ENCODE measurements around the gene LCN9. TPM values are rescaled to one million over a fixed set of nuclear protein-coding genes. Genes with fewer than 3 reads are reported as not detected.
"Not testable (repeated sequence)": the region's sequence is repeated elsewhere in the genome, so short reads cannot be mapped to it uniquely, and the experiment has no call there.

The LCN9 gene
- not detected for total RNA-seq
- long read RNA-seq: 0 reads

GRCh38 chr9:135662758-135663450, at the start of gene LCN9:
Gene LCN9 (plus strand): TSS chr9:135663309. CDS start chr9:135663322, 13 bp downstream.
- ATAC-seq (ENCODE audit: poor library complexity): no peak
- intact Hi-C loops (cut with DNase I): no loop called here
- DNase-seq: no peak

- DNase-seq: no peak
- no peak for ATAC-seq (ENCODE audit: poor library complexity)
- intact Hi-C loops (cut with DNase I): no loop called here
Measured at GRCh38 chr9:135613946-135614805, 48.9 kb upstream of the LCN9 start.

GRCh38 chr9:135614821-135615665, 48.1 kb upstream of the LCN9 start:
- DNase-seq (no peak), ATAC-seq (ENCODE audit: poor library complexity) (no peak)
- intact Hi-C loops (cut with DNase I): no loop called here

GRCh38 chr9:135615666-135616618, 47.2 kb upstream of the LCN9 start:
- DNase-seq: no peak
- intact Hi-C loops (cut with DNase I): no loop called here
- ATAC-seq (ENCODE audit: poor library complexity): no peak

GRCh38 chr9:135616619-135617537, 46.2 kb upstream of the LCN9 start:
- intact Hi-C loops (cut with DNase I): no loop called here
- ATAC-seq (ENCODE audit: poor library complexity) (no peak), DNase-seq (no peak)

- DNase-seq (no peak), ATAC-seq (ENCODE audit: poor library complexity) (no peak)
- intact Hi-C loops (cut with DNase I): no loop called here
Measured at GRCh38 chr9:135617538-135617900, 45.6 kb upstream of the LCN9 start.

GRCh38 chr9:135617991-135618411, 45.1 kb upstream of the LCN9 start:
- ATAC-seq (ENCODE audit: poor library complexity): no peak
- DNase-seq: no peak
- intact Hi-C loops (cut with DNase I): no loop called here

GRCh38 chr9:135618866-135619598, 44.1 kb upstream of the LCN9 start:
- intact Hi-C loops (cut with DNase I): no loop called here
- DNase-seq: no peak
- ATAC-seq (ENCODE audit: poor library complexity): no peak

- intact Hi-C loops (cut with DNase I): no loop called here
- no peak for DNase-seq
- no peak for ATAC-seq (ENCODE audit: poor library complexity)
Measured at GRCh38 chr9:135619599-135619886, 43.6 kb upstream of the LCN9 start.

- ATAC-seq (ENCODE audit: poor library complexity) (no peak), DNase-seq (no peak)
- intact Hi-C loops (cut with DNase I): no loop called here
Measured at GRCh38 chr9:135620558-135620957, 42.6 kb upstream of the LCN9 start.

GRCh38 chr9:135622415-135623020, 40.6 kb upstream of the LCN9 start:
- ATAC-seq (ENCODE audit: poor library complexity) (no peak), DNase-seq (no peak)

GRCh38 chr9:135624282-135624681, 38.8 kb upstream of the LCN9 start:
- DNase-seq (no peak), ATAC-seq (ENCODE audit: poor library complexity) (no peak)
- intact Hi-C loops (cut with DNase I): no loop called here

More at GRCh38 chr9:135622415-135623020, 40.6 kb upstream of the LCN9 start:
- intact Hi-C loops (cut with DNase I): no loop called here

GRCh38 chr9:135632841-135633240, 30.3 kb upstream of the LCN9 start:
- intact Hi-C loops (cut with DNase I): no loop called here
- DNase-seq: no peak

GRCh38 chr9:135636930-135637530, 26.1 kb upstream of the LCN9 start:
- ATAC-seq (ENCODE audit: poor library complexity); DNase-seq; intact Hi-C loops (cut with DNase I): not testable (repeated sequence)

More at GRCh38 chr9:135632841-135633240, 30.3 kb upstream of the LCN9 start:
- ATAC-seq (ENCODE audit: poor library complexity): no peak

GRCh38 chr9:135639196-135639595, 23.9 kb upstream of the LCN9 start, which contains the start of gene GLT6D1:
Gene GLT6D1 (minus strand): TSS chr9:135639540. CDS start chr9:135639187, 353 bp downstream.
- DNase-seq: no peak
- ATAC-seq (ENCODE audit: poor library complexity): no peak
- intact Hi-C loops (cut with DNase I): no loop called here

GRCh38 chr9:135641047-135641446, 22.1 kb upstream of the LCN9 start:
- intact Hi-C loops (cut with DNase I): no loop called here
- ATAC-seq (ENCODE audit: poor library complexity) (no peak), DNase-seq (no peak)

All from Right ventricle myocardium superior (tissue), 1 donor.